DOHH2 (cell line): ENCODE results near the gene LARGE1.

ENCODE experiments used
- H3F3A ChIP-seq: fragments of 200-600 bp; sonication (generic), shearing (Covaris generic); 2 replicates; pipeline ENCODE4 v1.6.0; 2016; ENCODE audit warnings: antibody characterized with exemption, mild to moderate bottlenecking; ENCODE audit not compliant: control insufficient read depth, insufficient read depth
- H3K27ac ChIP-seq: fragments of 200-600 bp; sonication (generic); 2 replicates; pipeline ENCODE4 v1.5.1; 2014; ENCODE audit warnings: low read depth, mild to moderate bottlenecking, low read length, moderate library complexity
- H3K27me3 ChIP-seq: fragments of 200-600 bp; sonication (generic); 2 replicates; pipeline ENCODE4 v1.6.1; 2014; ENCODE audit warnings: mild to moderate bottlenecking, low read length, mixed read lengths; ENCODE audit not compliant: control insufficient read depth
- H3K36me3 ChIP-seq: fragments of 200-600 bp; sonication (generic); 2 replicates; pipeline ENCODE4 v1.6.1; 2014; ENCODE audit warnings: mild to moderate bottlenecking, low read length, moderate library complexity, mixed read lengths; ENCODE audit not compliant: control insufficient read depth
- H3K4me1 ChIP-seq: fragments of 200-600 bp; sonication (generic); 2 replicates; pipeline ENCODE4 v1.6.1; 2014; ENCODE audit warnings: mild to moderate bottlenecking, low read length, mixed read lengths; ENCODE audit not compliant: control insufficient read depth
- H3K4me2 ChIP-seq: fragments of 200-600 bp; sonication (generic); 2 replicates; pipeline ENCODE4 v1.6.0; 2014; ENCODE audit warnings: mild to moderate bottlenecking, low read length, moderate library complexity
- H3K4me3 ChIP-seq: fragments of 200-600 bp; sonication (generic); 2 replicates; pipeline ENCODE4 v1.5.1; 2014; ENCODE audit warnings: mild to moderate bottlenecking, low read length, mixed read lengths
- H3K79me2 ChIP-seq: fragments of 200-600 bp; sonication (generic); 2 replicates; pipeline ENCODE4 v1.6.1; 2014; ENCODE audit warnings: mild to moderate bottlenecking, low read length, mixed read lengths; ENCODE audit not compliant: control insufficient read depth
- H3K9me2 ChIP-seq: fragments of 200-600 bp; sonication (generic); replicated peaks from 2 replicates; pipeline ENCODE4 v1.6.1; 2014; ENCODE audit warnings: mild to moderate bottlenecking, low read length, mixed read lengths; ENCODE audit not compliant: control insufficient read depth
- H3K9me3 ChIP-seq: fragments of 200-600 bp; sonication (generic); 2 replicates; pipeline ENCODE4 v1.6.1; 2014; ENCODE audit warnings: antibody characterized with exemption, low read length, mixed read lengths; ENCODE audit not compliant: control insufficient read depth, insufficient read depth
- H4K20me1 ChIP-seq: fragments of 200-600 bp; sonication (generic); 2 replicates; pipeline ENCODE4 v1.6.0; 2014; ENCODE audit warnings: low read depth, mild to moderate bottlenecking, antibody characterized with exemption, low read length, moderate library complexity; ENCODE audit not compliant: control insufficient read depth, insufficient read depth
- EZH2phosphoT487 ChIP-seq: fragments of 200-600 bp; sonication (generic); IDR thresholded peaks from 2 replicates; pipeline ENCODE4 v1.6.1; 2017; ENCODE audit warnings: borderline replicate concordance, mild to moderate bottlenecking, antibody characterized with exemption, low read length, moderate library complexity, mixed read lengths
- TF ChIP-seq, protein P1 (sequence below): fragments of 200-600 bp; sonication (generic); IDR thresholded peaks from one replicate; pipeline ENCODE4 v1.5.1; 2014; ENCODE audit warnings: antibody characterized with exemption, mild to moderate bottlenecking, low read depth, low read length; ENCODE audit not compliant: poor library complexity, severe bottlenecking

The LARGE1 gene

DNA sequence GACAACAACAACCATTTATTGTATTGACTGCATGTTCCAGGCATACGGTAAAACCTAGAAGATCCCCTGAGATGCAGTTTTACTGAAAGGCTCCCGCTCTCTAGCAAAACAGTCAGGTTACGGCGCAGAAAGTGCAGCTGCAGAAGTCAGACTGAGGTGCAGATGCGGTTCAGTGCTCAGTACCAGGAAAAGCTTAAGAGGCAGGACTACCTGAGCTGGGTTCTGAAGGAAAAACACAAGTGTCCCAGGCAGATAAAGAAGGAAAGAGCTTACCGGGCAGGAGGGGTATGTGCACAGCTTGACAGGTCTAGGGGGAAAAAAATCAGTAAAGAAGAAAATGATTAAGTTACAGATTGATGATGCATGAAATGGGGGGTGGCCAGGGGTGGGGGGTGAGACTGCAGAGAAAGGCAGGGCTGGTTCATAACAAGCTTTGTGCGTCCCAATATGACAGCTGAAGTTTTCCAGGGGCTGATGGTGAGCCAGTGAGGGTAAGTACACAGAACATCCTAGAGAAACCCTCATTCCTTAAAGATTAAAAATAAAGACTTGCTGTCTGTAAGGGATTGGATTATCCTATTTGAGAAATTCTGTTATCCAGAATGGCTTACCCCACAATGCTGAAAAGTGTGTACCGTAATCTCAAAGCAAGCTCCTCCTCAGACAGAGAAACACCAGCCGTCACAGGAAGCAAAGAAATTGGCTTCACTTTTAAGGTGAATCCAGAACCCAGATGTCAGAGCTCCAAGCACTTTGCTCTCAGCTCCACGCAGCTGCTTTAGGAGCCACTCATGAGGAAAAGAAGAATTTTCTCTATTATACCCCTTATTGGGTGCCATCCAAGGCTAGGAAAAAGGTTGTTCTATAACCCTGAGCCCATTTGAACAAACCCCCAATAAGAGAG lies 11.9 kb downstream of the LARGE1 start:
- no peaks in the 10 kb centered on the region for H4K20me1 ChIP-seq
- no peaks in the 10 kb centered on the region for H3K9me2 ChIP-seq
- H3K4me3 ChIP-seq = no peak overlapping the region
- H3K27me3 ChIP-seq = no peaks in the 10 kb centered on the region
- H3K9me3 ChIP-seq = no peaks in the 10 kb centered on the region
- H3F3A ChIP-seq = no peaks in the 10 kb centered on the region
- no peaks in the 10 kb centered on the region for H3K36me3 ChIP-seq
- H3K4me2 ChIP-seq = no peak overlapping the region
- H3K4me1 ChIP-seq = no peaks in the 10 kb centered on the region
- no peaks in the 10 kb centered on the region for H3K79me2 ChIP-seq
- H3K27ac ChIP-seq = no peak overlapping the region
- TF ChIP-seq, protein P1, sequence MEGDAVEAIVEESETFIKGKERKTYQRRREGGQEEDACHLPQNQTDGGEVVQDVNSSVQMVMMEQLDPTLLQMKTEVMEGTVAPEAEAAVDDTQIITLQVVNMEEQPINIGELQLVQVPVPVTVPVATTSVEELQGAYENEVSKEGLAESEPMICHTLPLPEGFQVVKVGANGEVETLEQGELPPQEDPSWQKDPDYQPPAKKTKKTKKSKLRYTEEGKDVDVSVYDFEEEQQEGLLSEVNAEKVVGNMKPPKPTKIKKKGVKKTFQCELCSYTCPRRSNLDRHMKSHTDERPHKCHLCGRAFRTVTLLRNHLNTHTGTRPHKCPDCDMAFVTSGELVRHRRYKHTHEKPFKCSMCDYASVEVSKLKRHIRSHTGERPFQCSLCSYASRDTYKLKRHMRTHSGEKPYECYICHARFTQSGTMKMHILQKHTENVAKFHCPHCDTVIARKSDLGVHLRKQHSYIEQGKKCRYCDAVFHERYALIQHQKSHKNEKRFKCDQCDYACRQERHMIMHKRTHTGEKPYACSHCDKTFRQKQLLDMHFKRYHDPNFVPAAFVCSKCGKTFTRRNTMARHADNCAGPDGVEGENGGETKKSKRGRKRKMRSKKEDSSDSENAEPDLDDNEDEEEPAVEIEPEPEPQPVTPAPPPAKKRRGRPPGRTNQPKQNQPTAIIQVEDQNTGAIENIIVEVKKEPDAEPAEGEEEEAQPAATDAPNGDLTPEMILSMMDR = no peak
- TF ChIP-seq EZH2phosphoT487 = no peak

DNA sequence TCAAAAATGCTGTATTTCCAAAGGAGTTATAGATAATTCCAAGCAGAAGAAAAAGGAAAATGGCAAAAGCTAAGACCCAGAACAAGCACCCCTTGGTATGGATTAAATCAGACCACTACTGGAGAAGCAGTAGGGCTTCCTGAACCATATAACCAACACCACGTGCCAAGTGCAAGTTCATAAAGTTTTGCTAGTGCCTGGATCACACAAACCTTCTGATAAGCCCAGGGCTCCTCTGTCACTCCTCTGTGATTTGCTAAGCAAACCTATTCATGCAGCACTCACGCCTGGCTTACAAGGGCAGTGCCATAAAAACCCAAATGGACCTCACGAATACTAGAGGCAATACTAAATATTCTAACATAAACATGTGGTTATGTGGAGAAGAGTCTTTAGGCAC lies 13.3 kb downstream of the LARGE1 start:
- Histone ChIP-seq H3F3A (no peaks in the 10 kb centered on the region), H3K36me3 (no peaks in the 10 kb centered on the region), H3K27ac (no peak overlapping the region), H3K9me2 (no peaks in the 10 kb centered on the region), H3K27me3 (no peaks in the 10 kb centered on the region), H3K4me3 (no peak overlapping the region), H3K79me2 (no peaks in the 10 kb centered on the region), H3K4me1 (no peaks in the 10 kb centered on the region), H3K9me3 (no peaks in the 10 kb centered on the region), H4K20me1 (no peaks in the 10 kb centered on the region), H3K4me2 (no peak overlapping the region)
- TF ChIP-seq, protein P1 = no peak
- no peak for TF ChIP-seq EZH2phosphoT487

DNA sequence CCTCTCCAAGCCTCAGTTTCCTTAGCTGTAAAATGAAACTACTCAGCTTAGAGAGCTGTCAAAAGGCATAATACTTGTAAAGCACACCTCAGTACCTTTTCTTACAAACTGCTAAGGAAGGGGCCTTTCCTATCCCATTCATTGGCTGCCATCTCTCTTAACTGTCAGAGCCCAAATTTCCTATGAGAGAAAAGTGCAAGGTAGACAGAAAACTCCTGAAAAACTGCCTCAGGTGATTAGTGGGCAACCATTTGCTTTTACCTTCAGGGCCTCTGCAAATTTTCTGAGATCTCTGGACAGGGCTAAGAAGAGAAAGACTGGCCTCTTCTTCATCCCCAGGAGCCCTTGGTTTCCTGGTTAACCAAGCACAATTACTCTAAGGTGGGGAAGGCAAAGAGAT lies 13.8 kb downstream of the LARGE1 start:
- Histone ChIP-seq H3K36me3 (no peaks in the 10 kb centered on the region), H3K9me2 (no peaks in the 10 kb centered on the region), H3K4me1 (no peaks in the 10 kb centered on the region), H3K4me3 (no peak overlapping the region), H3K4me2 (no peak overlapping the region), H4K20me1 (no peaks in the 10 kb centered on the region), H3F3A (no peaks in the 10 kb centered on the region), H3K79me2 (no peaks in the 10 kb centered on the region), H3K27me3 (no peaks in the 10 kb centered on the region), H3K9me3 (no peaks in the 10 kb centered on the region), H3K27ac (no peak overlapping the region)
- no peak for TF ChIP-seq EZH2phosphoT487
- TF ChIP-seq, protein P1 = no peak
